ENCODE data around the gene CRLF1. TPM values are rescaled to one million over a fixed set of nuclear protein-coding genes. Genes with fewer than 3 reads are reported as not detected.
A peak's percentile ranks its signal among the peaks of the same experiment; 100 is the strongest.

Gene CRLF1
- total RNA-seq = 10 to 100 TPM in 1 of 8 experiments, 1 to 10 TPM in 7; 1.5 to 18.3 (median 4.7) TPM

GRCh38 chr19:18606281-18607225 lies at the start of gene CRLF1:
CRLF1 (minus strand) TSS chr19:18606799; CDS start chr19:18606656, 143 bp downstream.
- peak within 1 kb of the TSS in 2 of 5 donors; percentile 8 to 13 for H3K4me3 ChIP-seq
- in situ Hi-C loops (cut with MboI; ENCODE audit: low pct_unique_long_range_greater_than_20kb in 2 of 9, low sequenced_read_pairs in 9 of 9, unreplicated experiment in 9 of 9) = no loop called here
- WGBS, 10 experiments = no CpG with 5 or more reads among the region's 116 CpGs
- H3K4me1 ChIP-seq (replicated peaks in 1 of 2) = peaks cover 13 to 41% of the 10 kb centered on the region in 2 donors
- H3K27ac ChIP-seq = no peak within 1 kb of the TSS
- peak in 6 of 8 experiments; percentile 7 to 49 (median 27) for ATAC-seq (replicated peaks in 6 of 8)

- Histone ChIP-seq H3K4me3 (no peak overlapping the region), H3K4me1 (replicated peaks in 1 of 2) (peaks cover 35 to 57% of the 10 kb centered on the region in 2 donors), H3K27ac (no peak overlapping the region)
- no peak for ATAC-seq (replicated peaks in 6 of 8)
- in situ Hi-C loops (cut with MboI; ENCODE audit: low pct_unique_long_range_greater_than_20kb in 2 of 9, low sequenced_read_pairs in 9 of 9, unreplicated experiment in 9 of 9) = no loop called here
- 100% methylated on average over 1 to 6 of the region's 13 CpGs; no CpG with 5 or more reads in 7 of the 10 experiments for WGBS, 10 experiments
These were observed 48.7 kb upstream of the CRLF1 start for GRCh38 chr19:18655173-18655844.

DNA sequence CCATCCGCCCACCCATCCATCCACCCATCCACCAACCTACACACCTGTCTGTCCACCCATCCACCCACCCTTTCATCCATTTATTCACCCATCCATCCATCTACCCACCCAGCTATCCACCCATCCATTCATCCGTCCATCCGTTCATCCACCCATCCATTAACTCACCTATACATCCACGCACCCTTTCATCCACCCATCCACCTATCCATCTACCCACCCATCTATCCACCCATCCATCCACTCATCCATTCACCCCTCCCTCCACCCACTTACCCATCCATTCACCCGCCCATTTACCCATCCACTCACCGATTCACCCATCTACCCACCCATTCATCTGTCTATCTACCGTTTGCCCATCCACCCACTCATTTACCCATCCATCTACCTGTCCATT lies 47.9 kb upstream of the CRLF1 start:
- ATAC-seq (replicated peaks in 6 of 8) = no peak
- WGBS, 10 experiments = 73 to 100% (median 100%) methylated on average over 2 to 4 of the region's 7 CpGs; no CpG with 5 or more reads in 5 of the 10 experiments
- in situ Hi-C loops (cut with MboI; ENCODE audit: low pct_unique_long_range_greater_than_20kb in 2 of 9, low sequenced_read_pairs in 9 of 9, unreplicated experiment in 9 of 9) = no loop called here

GRCh38 chr19:18653853-18654252 lies 47.3 kb upstream of the CRLF1 start:
- no peak overlapping the region for H3K4me3 ChIP-seq
- H3K4me1 ChIP-seq (replicated peaks in 1 of 2) = peaks cover 48 to 57% of the 10 kb centered on the region in 2 donors
- no peak overlapping the region for H3K27ac ChIP-seq
- no CpG with 5 or more reads among the region's 1 CpG for WGBS, 10 experiments
- ATAC-seq (replicated peaks in 6 of 8) = no peak
- in situ Hi-C loops (cut with MboI; ENCODE audit: low pct_unique_long_range_greater_than_20kb in 2 of 9, low sequenced_read_pairs in 9 of 9, unreplicated experiment in 9 of 9) = no loop called here

More for the DNA sequence above, 47.9 kb upstream of the CRLF1 start:
- Histone ChIP-seq H3K4me3 (no peak overlapping the region), H3K27ac (no peak overlapping the region), H3K4me1 (replicated peaks in 1 of 2) (peaks cover 42 to 57% of the 10 kb centered on the region in 2 donors)

- Histone ChIP-seq H3K4me3 (no peak overlapping the region), H3K27ac (no peak overlapping the region), H3K4me1 (replicated peaks in 1 of 2) (peaks cover 45 to 49% of the 10 kb centered on the region in 2 donors)
- ATAC-seq (replicated peaks in 6 of 8) = no peak
- WGBS, 10 experiments = 60 to 100% (median 93%) methylated on average over 1 to 4 of the region's 6 CpGs; no CpG with 5 or more reads in 7 of the 10 experiments
- in situ Hi-C loops (cut with MboI; ENCODE audit: low pct_unique_long_range_greater_than_20kb in 2 of 9, low sequenced_read_pairs in 9 of 9, unreplicated experiment in 9 of 9) = no loop called here
These were observed 45.1 kb upstream of the CRLF1 start for GRCh38 chr19:18651733-18652132.

DNA sequence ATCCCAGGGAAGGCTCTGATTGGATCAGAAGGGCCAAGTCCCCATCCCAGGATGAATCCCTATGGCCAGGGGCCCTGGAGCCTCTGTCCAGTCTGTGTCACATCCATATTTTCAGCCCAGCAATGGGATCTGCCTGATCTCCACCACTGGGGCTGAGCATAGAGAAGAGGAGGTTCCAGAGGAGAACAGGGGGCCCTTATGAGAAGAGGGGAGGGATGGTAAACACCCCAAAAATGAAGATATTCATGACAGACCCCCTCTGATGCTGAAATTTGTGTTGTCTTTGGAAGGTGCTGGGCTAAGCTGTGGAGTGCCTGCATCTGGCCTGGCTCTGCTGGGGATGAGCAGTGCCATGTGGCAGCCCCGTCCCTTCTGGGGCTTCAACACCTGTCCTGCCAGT lies 44.7 kb upstream of the CRLF1 start:
- no peak for ATAC-seq (replicated peaks in 6 of 8)
- Histone ChIP-seq H3K4me3 (no peak overlapping the region), H3K4me1 (replicated peaks in 1 of 2) (peaks cover 45 to 49% of the 10 kb centered on the region in 2 donors), H3K27ac (no peak overlapping the region)
- WGBS, 10 experiments = no CpG with 5 or more reads among the region's 1 CpG
- in situ Hi-C loops (cut with MboI; ENCODE audit: low pct_unique_long_range_greater_than_20kb in 2 of 9, low sequenced_read_pairs in 9 of 9, unreplicated experiment in 9 of 9) = no loop called here

DNA sequence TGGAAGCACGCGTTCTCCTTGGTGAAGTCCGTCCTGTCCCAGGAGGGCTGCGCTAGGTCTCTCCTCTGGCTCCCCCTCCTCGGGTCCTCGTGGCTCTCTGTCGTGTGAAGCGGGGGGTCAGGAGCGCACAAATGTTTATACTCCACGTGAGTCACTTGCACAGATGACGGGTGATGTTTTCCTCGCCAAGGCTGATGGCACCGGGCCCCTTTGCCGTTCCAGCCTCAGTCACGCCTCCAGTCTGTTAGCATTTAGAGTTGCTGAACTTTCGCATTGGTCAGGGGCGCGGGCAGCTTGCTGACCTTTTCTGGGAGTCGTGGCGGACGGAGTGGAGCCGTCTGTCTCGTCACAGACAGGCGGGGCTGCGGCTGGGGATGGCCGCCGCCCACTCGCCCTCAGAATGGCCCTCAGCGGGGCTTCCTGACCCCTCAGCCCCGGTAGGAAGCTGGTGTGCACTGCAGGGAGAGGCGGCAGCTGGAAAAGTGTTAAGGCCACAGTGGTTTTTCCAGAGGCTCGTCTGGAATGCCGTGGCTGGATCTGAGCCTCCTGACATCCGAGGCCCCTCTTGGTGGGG lies 44.0 kb upstream of the CRLF1 start:
- ATAC-seq (replicated peaks in 6 of 8) = peak in 6 of 8 experiments; percentile 25 to 75 (median 48)
- 0 to 60% (median 37%) methylated on average over 1 to 15 of the region's 34 CpGs; no CpG with 5 or more reads in 4 of the 10 experiments for WGBS, 10 experiments
- H3K27ac ChIP-seq = peak overlapping the region in 1 of 2 donors; percentile 70

DNA sequence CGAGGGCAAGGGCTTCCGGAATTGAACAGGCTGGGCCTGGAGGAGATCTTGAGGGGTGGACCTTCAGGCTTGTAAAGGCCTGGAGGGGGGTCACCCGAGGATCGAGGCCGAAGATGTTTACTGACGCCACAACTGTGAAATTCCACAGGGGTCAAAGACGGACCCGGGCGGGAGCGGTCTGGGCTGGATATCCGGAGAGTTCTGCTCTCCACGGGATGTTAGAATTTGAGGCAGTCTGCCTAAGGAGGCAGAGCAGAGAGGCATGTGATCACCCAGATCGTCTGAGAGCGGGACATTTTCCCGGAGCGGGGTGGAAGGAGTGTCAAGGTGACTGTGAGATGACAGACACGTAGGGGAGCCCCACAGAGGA lies 43.4 kb upstream of the CRLF1 start:
- in situ Hi-C loops (cut with MboI; ENCODE audit: low pct_unique_long_range_greater_than_20kb in 2 of 9, low sequenced_read_pairs in 9 of 9, unreplicated experiment in 9 of 9) = no loop called here
- H3K27ac ChIP-seq = peak overlapping the region in 1 of 2 donors; percentile 70
- ATAC-seq (replicated peaks in 6 of 8) = peak; percentile 9 to 69 (median 54)
- H3K4me3 ChIP-seq = no peak overlapping the region
- H3K4me1 ChIP-seq (replicated peaks in 1 of 2) = peaks cover 45 to 49% of the 10 kb centered on the region in 2 donors
- 15 to 55% (median 28%) methylated on average over 1 to 14 of the region's 17 CpGs; no CpG with 5 or more reads in 5 of the 10 experiments for WGBS, 10 experiments

More for the DNA sequence above, 44.0 kb upstream of the CRLF1 start:
- in situ Hi-C loops (cut with MboI; ENCODE audit: low pct_unique_long_range_greater_than_20kb in 2 of 9, low sequenced_read_pairs in 9 of 9, unreplicated experiment in 9 of 9) = no loop called here
- peaks cover 45 to 48% of the 10 kb centered on the region in 2 donors for H3K4me1 ChIP-seq (replicated peaks in 1 of 2)
- no peak overlapping the region for H3K4me3 ChIP-seq

GRCh38 chr19:18649371-18650020 lies 42.9 kb upstream of the CRLF1 start:
- Histone ChIP-seq H3K4me1 (replicated peaks in 1 of 2) (peaks cover 45 to 54% of the 10 kb centered on the region in 2 donors), H3K4me3 (no peak overlapping the region), H3K27ac (peak overlapping the region in 1 of 2 donors; percentile 70)
- WGBS, 10 experiments = 20 to 59% (median 43%) methylated on average over 2 to 7 of the region's 25 CpGs; no CpG with 5 or more reads in 4 of the 10 experiments
- in situ Hi-C loops (cut with MboI; ENCODE audit: low pct_unique_long_range_greater_than_20kb in 2 of 9, low sequenced_read_pairs in 9 of 9, unreplicated experiment in 9 of 9) = no loop called here
- peak; percentile 30 to 81 (median 74) for ATAC-seq (replicated peaks in 6 of 8)

DNA sequence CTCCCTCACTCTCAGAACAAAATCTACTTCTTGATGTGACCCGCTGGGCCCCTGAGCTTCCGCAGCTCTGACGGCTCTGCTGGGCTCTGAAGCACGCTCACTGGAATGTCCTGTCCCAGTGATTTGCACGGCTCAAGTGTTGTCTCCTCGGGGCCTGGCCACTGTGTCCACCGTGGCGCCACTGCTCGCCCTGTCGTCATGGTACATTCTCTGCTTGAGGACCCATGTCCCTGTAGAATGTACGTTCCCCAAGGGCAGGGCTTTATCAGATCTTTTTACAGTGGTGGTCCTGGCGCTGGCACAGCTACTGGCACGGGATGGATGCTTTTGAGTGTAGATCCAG lies 42.3 kb upstream of the CRLF1 start:
- WGBS, 10 experiments = 44 to 70% (median 56%) methylated on average over 1 to 5 of the region's 13 CpGs; no CpG with 5 or more reads in 6 of the 10 experiments
- Histone ChIP-seq H3K4me3 (no peak overlapping the region), H3K4me1 (replicated peaks in 1 of 2) (peaks cover 45 to 56% of the 10 kb centered on the region in 2 donors), H3K27ac (no peak overlapping the region)
- in situ Hi-C loops (cut with MboI; ENCODE audit: low pct_unique_long_range_greater_than_20kb in 2 of 9, low sequenced_read_pairs in 9 of 9, unreplicated experiment in 9 of 9) = no loop called here
- peak in 5 of 8 experiments; percentile 10 to 21 (median 16) for ATAC-seq (replicated peaks in 6 of 8)

DNA sequence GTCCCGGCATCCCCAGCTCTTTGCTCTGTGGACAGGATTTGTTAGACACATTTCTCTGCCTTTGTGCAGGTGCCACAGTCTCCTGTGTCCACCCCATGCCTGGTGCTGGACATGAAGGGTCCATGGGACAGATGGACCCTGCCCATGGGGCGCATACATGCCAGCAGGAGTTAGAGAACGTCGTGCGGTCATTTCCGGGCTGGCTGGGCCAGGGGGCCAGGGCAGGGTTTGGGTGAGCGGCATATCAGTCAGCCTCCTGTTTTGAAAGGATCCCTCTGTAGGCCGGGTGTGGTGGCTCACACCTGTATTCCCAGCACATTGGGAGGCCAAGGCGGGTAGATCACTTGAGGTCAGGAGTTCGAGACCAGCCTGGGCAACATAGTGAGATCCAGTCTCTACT lies 41.2 kb upstream of the CRLF1 start:
- Histone ChIP-seq H3K4me1 (replicated peaks in 1 of 2) (peaks cover 45 to 56% of the 10 kb centered on the region in 2 donors), H3K27ac (peak overlapping the region in 1 of 2 donors; percentile 79), H3K4me3 (no peak overlapping the region)
- WGBS, 10 experiments = 80 to 89% (median 82%) methylated on average over 1 to 6 of the region's 10 CpGs; no CpG with 5 or more reads in 7 of the 10 experiments
- in situ Hi-C loops (cut with MboI; ENCODE audit: low pct_unique_long_range_greater_than_20kb in 2 of 9, low sequenced_read_pairs in 9 of 9, unreplicated experiment in 9 of 9) = no loop called here
- no peak for ATAC-seq (replicated peaks in 6 of 8)

GRCh38 chr19:18647371-18647767 lies 40.8 kb upstream of the CRLF1 start:
- H3K27ac ChIP-seq = peak overlapping the region in 1 of 2 donors; percentile 79
- H3K4me3 ChIP-seq = no peak overlapping the region
- peaks cover 45 to 56% of the 10 kb centered on the region in 2 donors for H3K4me1 ChIP-seq (replicated peaks in 1 of 2)
- in situ Hi-C loops (cut with MboI; ENCODE audit: low pct_unique_long_range_greater_than_20kb in 2 of 9, low sequenced_read_pairs in 9 of 9, unreplicated experiment in 9 of 9) = no loop called here
- ATAC-seq (replicated peaks in 6 of 8) = no peak
- 20 to 100% (median 83%) methylated on average over 1 of the region's 1 CpG; no CpG with 5 or more reads in 7 of the 10 experiments for WGBS, 10 experiments

Measured in motor neuron (in vitro differentiated cells).